Activated CD8-positive, alpha-beta T cell treated with anti-CD3 and anti-CD28 coated beads, Interleukin-2, amount 10 ng/mL, durations not matched to agents 7 days and 5 days (primary cell): Measurements from ENCODE around the gene TMEM164. TPM values are rescaled to one million over a fixed set of nuclear protein-coding genes. Genes with fewer than 3 reads are reported as not detected.
A peak's percentile ranks its signal among the peaks of the same experiment; 100 is the strongest.
"Not testable (repeated sequence)": the region's sequence is repeated elsewhere in the genome, so short reads cannot be mapped to it uniquely, and the experiment has no call there.

Experiments
- ATAC-seq: fragments of 150-1000 bp; cut with Tn5 transposase; one replicate; pipeline ENCODE4 v1.10.0; 2021; ENCODE audit warnings: moderate library complexity
- CTCF ChIA-PET: fragments of 350-600 bp; sonication (Branson Sonifier 250); formaldehyde crosslinking; loops from one replicate; lab custom pipeline; 2021; ENCODE audit warnings: antibody characterized with exemption; lab: Charles Lee
- POLR2A ChIA-PET: fragments of 350-600 bp; sonication (Branson Sonifier 250); formaldehyde crosslinking; loops from one replicate; lab custom pipeline; 2021; ENCODE audit warnings: antibody characterized with exemption; lab: Charles Lee
- DNase-seq: peaks from one replicate; pipeline ENCODE4 v3.0.0-alpha.2; 2020
- H3K27ac Mint-ChIP-seq: one replicate; pipeline ENCODE4 v1.8.0; 2021; ENCODE audit warnings: mild to moderate bottlenecking, mixed read lengths
- H3K27me3 Mint-ChIP-seq: one replicate; pipeline ENCODE4 v1.8.0; 2021; ENCODE audit warnings: low read depth, mixed read lengths
- H3K36me3 Mint-ChIP-seq: one replicate; pipeline ENCODE4 v1.8.0; 2021; ENCODE audit warnings: low read depth, mixed read lengths
- H3K4me1 Mint-ChIP-seq: one replicate; pipeline ENCODE4 v1.8.0; 2021; ENCODE audit warnings: low read depth, mixed read lengths
- H3K4me3 Mint-ChIP-seq: one replicate; pipeline ENCODE4 v1.8.0; 2021; ENCODE audit warnings: mild to moderate bottlenecking, mixed read lengths
- H3K9me3 Mint-ChIP-seq: one replicate; pipeline ENCODE4 v1.8.0; 2022; ENCODE audit warnings: mixed read lengths; ENCODE audit not compliant: insufficient read depth
- total RNA-seq, 2 experiments: library from RNA; stranded (reverse); gene quantifications; one replicate each; pipeline ENCODE4 v1.2.3, GENCODE V29; 2021

Gene TMEM164
- total RNA-seq, 2 experiments from 2014 or later = 17.5 to 24.1 TPM

GRCh38 chrX:110145854-110146253 is 142.9 kb downstream of the TMEM164 start:
- no peaks in the 10 kb centered on the region for H3K36me3 Mint-ChIP-seq
- no peaks in the 10 kb centered on the region for H3K27me3 Mint-ChIP-seq
- ChIA-PET CTCF (interaction anchor here (0.6 to 6.9 kb wide), 44 partner anchors 9 to 701 kb away, joined by 3 to 79 read pairs (median 4); no protein-coding TSS in a partner anchor), POLR2A (no interaction called here)
- DNase-seq (peak; percentile 28), ATAC-seq (no peak)
- peaks cover 5% of the 10 kb centered on the region for H3K4me1 Mint-ChIP-seq
- no peak overlapping the region for H3K4me3 Mint-ChIP-seq
- no peak overlapping the region for H3K27ac Mint-ChIP-seq
- H3K9me3 Mint-ChIP-seq = no peaks in the 10 kb centered on the region

GRCh38 chrX:110146521-110146920 is 143.6 kb downstream of the TMEM164 start:
- H3K27ac Mint-ChIP-seq = no peak overlapping the region
- CTCF ChIA-PET = interaction anchor here (0.6 to 6.9 kb wide), 46 partner anchors 10 to 700 kb away, joined by 3 to 79 read pairs (median 4); no protein-coding TSS in a partner anchor

GRCh38 chrX:110153244-110153643 is 150.3 kb downstream of the TMEM164 start:
- Mint-ChIP-seq H3K4me3 (no peak overlapping the region), H3K36me3 (no peaks in the 10 kb centered on the region), H3K27me3 (no peaks in the 10 kb centered on the region), H3K27ac (no peak overlapping the region), H3K4me1 (peaks cover 4% of the 10 kb centered on the region), H3K9me3 (no peaks in the 10 kb centered on the region)
- ATAC-seq (no peak), DNase-seq (no peak)
- ChIA-PET CTCF (interaction anchor here (1.1 to 1.2 kb wide), 2 partner anchors 254 to 256 kb away, joined by 3 read pairs; no protein-coding TSS in a partner anchor), POLR2A (no interaction called here)

More at GRCh38 chrX:110146521-110146920, 143.6 kb downstream of the TMEM164 start:
- Mint-ChIP-seq H3K4me1 (peaks cover 5% of the 10 kb centered on the region), H3K4me3 (no peak overlapping the region), H3K27me3 (no peaks in the 10 kb centered on the region), H3K9me3 (no peaks in the 10 kb centered on the region), H3K36me3 (no peaks in the 10 kb centered on the region)
- ATAC-seq = peak; percentile 60
- peak; percentile 48 for DNase-seq
- POLR2A ChIA-PET = no interaction called here

- DNase-seq (no peak), ATAC-seq (no peak)
- peaks cover 5% of the 10 kb centered on the region for H3K4me1 Mint-ChIP-seq
- ChIA-PET CTCF (interaction anchor here (1.1 to 1.2 kb wide), 2 partner anchors 254 to 256 kb away, joined by 3 read pairs; no protein-coding TSS in a partner anchor), POLR2A (no interaction called here)
- no peaks in the 10 kb centered on the region for H3K9me3 Mint-ChIP-seq
- no peaks in the 10 kb centered on the region for H3K27me3 Mint-ChIP-seq
- H3K4me3 Mint-ChIP-seq = no peak overlapping the region
- H3K36me3 Mint-ChIP-seq = no peaks in the 10 kb centered on the region
- H3K27ac Mint-ChIP-seq = no peak overlapping the region
Measured at GRCh38 chrX:110153896-110154295, 151.0 kb downstream of the TMEM164 start.

DNA sequence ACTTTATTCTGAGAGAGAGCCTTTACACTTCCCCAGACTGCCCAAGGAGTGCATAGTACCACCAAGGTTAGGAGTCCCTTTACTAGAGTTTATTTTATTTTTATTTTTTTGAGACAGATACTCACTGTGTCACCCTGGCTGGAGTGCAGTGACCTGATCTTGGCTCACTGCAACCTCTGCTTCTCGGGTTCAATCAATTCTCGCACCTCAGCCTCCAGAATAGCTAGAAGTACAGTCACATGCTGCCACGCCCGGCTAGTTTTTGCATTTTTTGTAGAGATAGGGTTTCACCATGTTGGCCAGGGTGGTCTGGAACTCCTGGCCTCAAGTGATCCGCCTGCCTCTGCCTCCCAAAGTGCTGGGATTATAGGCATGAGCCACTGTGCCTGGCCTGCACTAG is 151.4 kb downstream of the TMEM164 start:
- H3K36me3 Mint-ChIP-seq, H3K27me3 Mint-ChIP-seq, H3K4me1 Mint-ChIP-seq, H3K4me3 Mint-ChIP-seq, H3K27ac Mint-ChIP-seq, POLR2A ChIA-PET, H3K9me3 Mint-ChIP-seq, ATAC-seq, DNase-seq: not testable (repeated sequence)
- CTCF ChIA-PET = interaction anchor here (1.6 to 10.5 kb wide), 3 partner anchors 7 to 260 kb away, joined by 5 to 162 read pairs (median 79); no protein-coding TSS in a partner anchor

- peak overlapping the region; percentile 57 for H3K27ac Mint-ChIP-seq
- DNase-seq (no peak), ATAC-seq (no peak)
- H3K27me3 Mint-ChIP-seq = no peaks in the 10 kb centered on the region
- H3K36me3 Mint-ChIP-seq = no peaks in the 10 kb centered on the region
- CTCF ChIA-PET = interaction anchor here (0.7 to 10.5 kb wide), 7 partner anchors 8 to 261 kb away, joined by 3 to 162 read pairs (median 5); no protein-coding TSS in a partner anchor
- peaks cover 16% of the 10 kb centered on the region for H3K4me1 Mint-ChIP-seq
- no peaks in the 10 kb centered on the region for H3K9me3 Mint-ChIP-seq
- POLR2A ChIA-PET = no interaction called here
- H3K4me3 Mint-ChIP-seq = no peak overlapping the region
Measured at GRCh38 chrX:110155759-110156158, 152.8 kb downstream of the TMEM164 start.

- Mint-ChIP-seq H3K9me3 (no peaks in the 10 kb centered on the region), H3K36me3 (no peaks in the 10 kb centered on the region), H3K4me3 (no peak overlapping the region), H3K4me1 (peaks cover 16% of the 10 kb centered on the region), H3K27me3 (no peaks in the 10 kb centered on the region), H3K27ac (no peak overlapping the region)
- DNase-seq (no peak), ATAC-seq (no peak)
- ChIA-PET POLR2A (no interaction called here), CTCF (interaction anchor here (0.7 to 10.5 kb wide), 7 partner anchors 9 to 260 kb away, joined by 3 to 162 read pairs (median 5); no protein-coding TSS in a partner anchor)
Measured at GRCh38 chrX:110156167-110156754, 153.3 kb downstream of the TMEM164 start.

- Mint-ChIP-seq H3K4me1 (peaks cover 16% of the 10 kb centered on the region), H3K36me3 (no peaks in the 10 kb centered on the region), H3K27ac (no peak overlapping the region), H3K4me3 (no peak overlapping the region), H3K9me3 (no peaks in the 10 kb centered on the region), H3K27me3 (no peaks in the 10 kb centered on the region)
- ATAC-seq (no peak), DNase-seq (no peak)
- ChIA-PET POLR2A (no interaction called here), CTCF (interaction anchor here (1.3 to 10.5 kb wide), 7 partner anchors 9 to 259 kb away, joined by 3 to 162 read pairs (median 5); no protein-coding TSS in a partner anchor)
Measured at GRCh38 chrX:110157444-110157843, 154.5 kb downstream of the TMEM164 start.

DNA sequence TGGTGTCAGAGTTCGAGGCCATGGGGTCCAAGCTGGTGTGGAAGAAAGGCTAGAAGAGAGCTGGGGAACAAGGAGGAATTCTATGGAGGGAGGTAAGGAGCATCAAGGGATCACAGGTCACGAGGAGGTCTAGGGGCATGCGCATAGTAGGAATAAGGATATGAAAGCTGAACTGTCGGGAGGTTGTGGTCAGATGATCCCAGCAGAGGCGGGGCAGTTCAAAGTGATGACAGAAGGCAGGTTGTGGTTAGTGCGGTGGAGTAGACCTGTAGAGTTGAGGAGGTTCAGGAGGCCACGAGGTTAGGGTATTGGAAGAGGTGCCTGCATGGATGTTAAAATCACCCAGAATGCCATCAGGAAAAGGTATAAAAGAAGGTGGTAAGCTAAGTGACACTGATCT is 156.3 kb downstream of the TMEM164 start:
- DNase-seq (no peak), ATAC-seq (no peak)
- Mint-ChIP-seq H3K4me3 (no peak overlapping the region), H3K4me1 (peaks cover 16% of the 10 kb centered on the region), H3K27ac (no peak overlapping the region), H3K27me3 (no peaks in the 10 kb centered on the region), H3K36me3 (no peaks in the 10 kb centered on the region), H3K9me3 (no peaks in the 10 kb centered on the region)
- POLR2A ChIA-PET = interaction anchor here (0.9 kb wide), 1 partner anchor 159 kb away, joined by 3 read pairs; the partner anchor contains the start of gene AMMECR1
- CTCF ChIA-PET = interaction anchor here (0.6 to 10.5 kb wide), 4 partner anchors 12 to 251 kb away, joined by 3 to 162 read pairs (median 44); no protein-coding TSS in a partner anchor

DNA sequence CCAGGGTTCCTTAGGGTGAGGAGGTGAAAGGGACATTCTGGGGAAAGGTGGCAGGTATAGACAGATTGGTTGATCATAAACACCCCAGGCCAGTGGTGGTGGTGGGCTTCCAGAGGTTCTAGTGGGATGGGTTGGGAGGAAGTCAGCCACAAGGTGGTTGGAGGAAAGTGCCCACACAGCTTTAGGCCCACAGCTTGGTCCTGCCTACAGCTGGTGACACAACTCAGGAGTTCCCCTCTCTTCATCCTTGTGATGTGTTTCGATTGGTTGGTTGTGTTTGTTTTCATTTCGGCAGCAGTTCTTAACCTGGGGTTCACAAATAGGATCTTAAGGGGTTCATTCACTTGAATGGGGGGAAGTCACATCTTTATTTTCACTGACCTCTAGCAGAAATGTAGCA is 157.0 kb downstream of the TMEM164 start:
- ATAC-seq = no peak
- no peak overlapping the region for H3K27ac Mint-ChIP-seq
- no peaks in the 10 kb centered on the region for H3K36me3 Mint-ChIP-seq
- no peak for DNase-seq
- no peaks in the 10 kb centered on the region for H3K9me3 Mint-ChIP-seq
- POLR2A ChIA-PET = interaction anchor here (0.9 kb wide), 1 partner anchor 158 kb away, joined by 3 read pairs; the partner anchor contains the start of gene AMMECR1
- H3K4me3 Mint-ChIP-seq = no peak overlapping the region
- H3K27me3 Mint-ChIP-seq = no peaks in the 10 kb centered on the region
- CTCF ChIA-PET = interaction anchor here (1.0 to 10.5 kb wide), 7 partner anchors 11 to 259 kb away, joined by 3 to 162 read pairs (median 6); partner anchors contain the start of gene AMMECR1
- H3K4me1 Mint-ChIP-seq = peaks cover 16% of the 10 kb centered on the region

GRCh38 chrX:110161361-110161686 is 158.4 kb downstream of the TMEM164 start:
- CTCF ChIA-PET = interaction anchor here (0.8 to 10.5 kb wide), 10 partner anchors 9 to 258 kb away, joined by 3 to 162 read pairs (median 6); no protein-coding TSS in a partner anchor
- Mint-ChIP-seq H3K4me3 (no peak overlapping the region), H3K4me1 (peaks cover 12% of the 10 kb centered on the region), H3K9me3 (no peaks in the 10 kb centered on the region), H3K36me3 (no peaks in the 10 kb centered on the region), H3K27ac (no peak overlapping the region), H3K27me3 (no peaks in the 10 kb centered on the region)
- POLR2A ChIA-PET = interaction anchor here (1.1 kb wide), 1 partner anchor 157 kb away, joined by 3 read pairs; the partner anchor contains the start of gene AMMECR1
- ATAC-seq (no peak), DNase-seq (no peak)

DNA sequence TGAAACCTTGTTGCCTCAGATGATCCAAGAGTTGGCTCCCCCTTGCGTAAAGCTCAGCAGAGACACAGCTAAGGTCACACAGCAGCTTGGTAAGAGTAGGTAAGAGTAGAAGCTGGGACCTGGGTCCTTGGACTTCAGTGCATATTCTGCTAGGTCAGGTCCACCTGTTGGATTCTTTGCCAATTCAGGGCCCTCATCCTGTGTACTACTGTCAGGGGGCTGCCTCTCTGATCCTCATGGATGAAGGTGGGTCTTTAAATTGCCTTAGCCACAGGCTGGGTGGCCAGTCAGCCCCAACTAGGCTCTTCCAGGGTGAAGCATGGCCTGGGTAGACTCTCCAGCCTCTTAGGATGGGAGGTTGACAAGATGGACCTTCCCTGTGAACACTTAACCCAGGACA is 159.2 kb downstream of the TMEM164 start:
- no peaks in the 10 kb centered on the region for H3K27me3 Mint-ChIP-seq
- ATAC-seq (no peak), DNase-seq (no peak)
- no peaks in the 10 kb centered on the region for H3K9me3 Mint-ChIP-seq
- no peak overlapping the region for H3K4me3 Mint-ChIP-seq
- ChIA-PET CTCF (interaction anchor here (1.9 to 10.5 kb wide), 3 partner anchors 14 to 248 kb away, joined by 8 to 162 read pairs (median 79); no protein-coding TSS in a partner anchor), POLR2A (no interaction called here)
- H3K27ac Mint-ChIP-seq = no peak overlapping the region
- peaks cover 12% of the 10 kb centered on the region for H3K4me1 Mint-ChIP-seq
- H3K36me3 Mint-ChIP-seq = no peaks in the 10 kb centered on the region
